Cardiac muscle cell (in vitro differentiated cells and primary cell): ENCODE results near the gene STARD5. TPM values are rescaled to one million over a fixed set of nuclear protein-coding genes. Genes with fewer than 3 reads are reported as not detected.

Experiments used
- DNase-seq, 2 donors: peaks; one replicate each; pipeline versions ENCODE4 v3.0.0 to v3.0.0-alpha.2; 2010 to 2017; ENCODE audit warnings: low read depth in 1 of 2, low spot score in 1 of 2
- H3K27ac ChIP-seq: fragments of 200-600 bp; sonication (generic); 2 replicates; pipeline ENCODE4 v1.5.1; 2016
- H3K27me3 ChIP-seq: fragments of 200-600 bp; sonication (generic); 2 replicates; pipeline ENCODE4 v1.6.0; 2016; ENCODE audit warnings: control low read depth
- H3K36me3 ChIP-seq: fragments of 200-600 bp; sonication (generic); 2 replicates; pipeline ENCODE4 v1.5.1; 2016; ENCODE audit warnings: control low read depth
- H3K4me1 ChIP-seq: fragments of 200-600 bp; sonication (generic); 2 replicates; pipeline ENCODE4 v1.8.1; 2017; ENCODE audit warnings: low read depth, mild to moderate bottlenecking, mixed run types
- H3K4me3 ChIP-seq: fragments of 200-600 bp; sonication (generic); 2 replicates; pipeline ENCODE4 v1.5.1; 2016; ENCODE audit warnings: mild to moderate bottlenecking
- H3K9me3 ChIP-seq: fragments of 200-600 bp; sonication (generic); 2 replicates; pipeline ENCODE4 v1.5.1; 2017; ENCODE audit warnings: low read depth, mild to moderate bottlenecking, control low read depth
- CTCF ChIP-seq: IDR thresholded peaks from 2 replicates; pipeline ENCODE4 v1.5.1; 2012; ENCODE audit warnings: low read depth, mild to moderate bottlenecking, low read length
- polyA plus RNA-seq: library from polyadenylated mRNA; unstranded; fragments of >200 nt; fragmentation: Nextera tagmentation; extraction: Ambion mirVana; gene quantifications from 2 replicates; pipeline ENCODE4 v1.2.1, GENCODE V29; 2016
- total RNA-seq: library from RNA; depleted of rRNA; stranded (reverse); fragments of >200 nt; gene quantifications from 2 replicates; pipeline ENCODE4 v1.2.3, GENCODE V29; 2016

The STARD5 gene
- total and polyA plus RNA-seq, 2 experiments from 2014 or later = 2.1 to 2.2 TPM

GRCh38 chr15:81285461-81285860 is 38.5 kb downstream of the STARD5 start:
- H3K27me3 ChIP-seq = no peaks in the 10 kb centered on the region
- H3K9me3 ChIP-seq = no peaks in the 10 kb centered on the region
- H3K36me3 ChIP-seq = no peaks in the 10 kb centered on the region
- no peaks in the 10 kb centered on the region for H3K4me1 ChIP-seq
- H3K27ac ChIP-seq = no peak overlapping the region
- DNase-seq = no peak
- no peak for TF ChIP-seq CTCF
- no peak overlapping the region for H3K4me3 ChIP-seq

- no peaks in the 10 kb centered on the region for H3K36me3 ChIP-seq
- no peaks in the 10 kb centered on the region for H3K27me3 ChIP-seq
- H3K9me3 ChIP-seq = no peaks in the 10 kb centered on the region
- no peak for DNase-seq
- no peak overlapping the region for H3K27ac ChIP-seq
- TF ChIP-seq CTCF = no peak
- H3K4me3 ChIP-seq = no peak overlapping the region
- no peaks in the 10 kb centered on the region for H3K4me1 ChIP-seq
Measured at GRCh38 chr15:81284256-81285031, 39.5 kb downstream of the STARD5 start.

- Histone ChIP-seq H3K4me3 (no peak overlapping the region), H3K27me3 (no peaks in the 10 kb centered on the region), H3K36me3 (no peaks in the 10 kb centered on the region), H3K4me1 (no peaks in the 10 kb centered on the region), H3K27ac (no peak overlapping the region), H3K9me3 (no peaks in the 10 kb centered on the region)
- no peak for TF ChIP-seq CTCF
- DNase-seq = no peak
Measured at GRCh38 chr15:81282911-81283310, 41.0 kb downstream of the STARD5 start.

- no peak for DNase-seq
- H3K4me3 ChIP-seq = no peak overlapping the region
- H3K9me3 ChIP-seq = no peaks in the 10 kb centered on the region
- TF ChIP-seq CTCF = no peak
- H3K4me1 ChIP-seq = no peaks in the 10 kb centered on the region
- H3K27ac ChIP-seq = no peak overlapping the region
- H3K27me3 ChIP-seq = no peaks in the 10 kb centered on the region
- no peaks in the 10 kb centered on the region for H3K36me3 ChIP-seq
Measured at GRCh38 chr15:81282606-81282895, 41.4 kb downstream of the STARD5 start.

- no peak for DNase-seq
- Histone ChIP-seq H3K9me3 (no peaks in the 10 kb centered on the region), H3K27ac (no peak overlapping the region), H3K36me3 (no peaks in the 10 kb centered on the region), H3K4me3 (no peak overlapping the region), H3K4me1 (no peaks in the 10 kb centered on the region), H3K27me3 (no peaks in the 10 kb centered on the region)
- no peak for TF ChIP-seq CTCF
Measured at GRCh38 chr15:81281766-81282605, 42.0 kb downstream of the STARD5 start.
